GM19023 (cell line): Measurements from ENCODE around the gene ZBTB33.

Experiments
- ATAC-seq: cut with Tn5 transposase; IDR thresholded peaks from one replicate; pipeline ENCODE4 v1.9.1; 2021; ENCODE audit warnings: mild to moderate bottlenecking, moderate library complexity; ENCODE audit not compliant: unreplicated experiment

ZBTB33 gene

DNA sequence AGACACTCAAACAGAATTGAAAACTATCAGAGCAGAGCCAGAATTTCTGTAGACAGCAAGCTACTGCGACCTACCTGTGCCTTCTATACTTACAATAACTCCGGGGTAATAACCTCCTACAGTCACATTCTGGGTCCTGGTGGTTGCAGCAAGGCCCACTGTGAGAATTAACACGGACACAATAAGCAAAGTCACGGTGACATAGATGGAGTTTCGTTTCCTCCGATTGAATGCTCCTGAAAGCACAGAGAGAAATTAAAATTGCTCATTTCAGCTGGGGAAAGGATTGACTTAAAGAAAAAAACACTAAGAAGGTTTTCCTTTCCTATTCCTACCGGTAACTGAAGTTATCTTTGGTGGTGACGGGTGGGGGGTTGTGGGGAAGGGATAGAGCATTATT, 53.6 kb downstream of the ZBTB33 start:
- no peak for ATAC-seq

- no peak for ATAC-seq
Measured at GRCh38 chrX:120305531-120306141, 55.0 kb downstream of the ZBTB33 start.

- no peak for ATAC-seq
Measured at GRCh38 chrX:120306630-120307029, 56.0 kb downstream of the ZBTB33 start.
